ENCODE data around the gene PRKG1.
A peak's percentile ranks its signal among the peaks of the same experiment; 100 is the strongest.

Gene PRKG1

DNA sequence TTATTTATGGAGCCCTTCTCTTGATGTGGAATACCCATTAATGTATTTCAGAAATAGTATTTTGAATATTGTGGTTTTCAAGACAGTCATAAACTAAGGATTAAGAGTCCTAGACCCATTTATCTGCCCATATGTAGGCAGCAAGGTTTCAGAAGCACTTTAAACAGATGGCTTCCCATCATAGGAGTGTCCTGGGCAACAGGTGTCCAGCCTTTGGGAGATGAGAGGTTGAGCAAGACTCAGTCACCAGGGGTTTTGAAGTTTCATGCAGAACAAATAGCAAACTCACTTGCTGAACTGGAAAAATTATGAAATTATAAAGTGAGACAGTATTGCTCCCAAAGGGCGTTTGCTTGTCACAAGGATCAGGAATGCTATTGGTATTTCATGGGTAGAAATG, 818.0 kb downstream of the PRKG1 start:
- DNase-seq (ENCODE audit: low spot score in 2 of 2), result no peak
- Histone ChIP-seq H3K36me3 (replicated peaks) (no peaks in the 10 kb centered on the region), H3K9me3 (no peaks in the 10 kb centered on the region), H3K4me1 (no peaks in the 10 kb centered on the region), H3K4me3 (no peak overlapping the region), H3K27me3 (ENCODE audit: low read depth) (no peaks in the 10 kb centered on the region)
- in situ Hi-C loops (cut with MboI; ENCODE audit: low sequenced_read_pairs), result no loop called here

DNA sequence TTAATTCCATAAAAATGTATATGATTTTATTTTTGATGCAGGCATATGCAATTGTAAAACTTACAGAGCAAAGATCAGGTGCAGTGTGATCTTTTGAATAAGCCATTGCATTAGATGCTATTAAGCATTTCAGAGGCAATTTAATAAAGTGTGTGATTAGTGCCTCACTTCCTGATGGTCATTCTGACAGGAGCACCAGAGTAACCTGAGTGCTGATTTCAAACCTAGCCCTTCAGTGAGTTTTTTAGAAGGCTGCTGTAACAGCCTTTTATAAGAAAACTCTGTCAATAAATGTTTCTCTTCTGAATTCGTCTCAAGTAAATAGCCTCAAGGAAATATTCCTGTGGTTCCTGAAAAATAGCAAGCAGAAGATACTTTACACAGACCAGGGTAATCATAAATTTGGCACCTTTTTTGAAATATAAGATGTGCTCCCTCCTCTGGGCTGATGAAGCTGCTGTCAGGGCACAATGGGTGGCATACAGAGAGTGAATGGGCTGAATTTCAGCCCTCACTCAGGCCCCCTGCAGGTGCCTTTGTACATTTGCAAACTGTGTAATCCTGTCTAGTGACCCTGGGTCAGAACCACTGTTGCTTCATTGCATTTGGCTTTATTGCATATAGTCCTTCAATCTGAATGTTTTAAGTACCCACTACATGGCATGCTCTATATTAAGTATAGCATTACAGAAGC, 818.8 kb downstream of the PRKG1 start:
- peak in 1 of 2 experiments; percentile 8 for DNase-seq (ENCODE audit: low spot score in 2 of 2)
- Histone ChIP-seq H3K4me1 (no peaks in the 10 kb centered on the region), H3K4me3 (no peak overlapping the region), H3K9me3 (no peaks in the 10 kb centered on the region), H3K27me3 (ENCODE audit: low read depth) (no peaks in the 10 kb centered on the region), H3K36me3 (replicated peaks) (no peaks in the 10 kb centered on the region)
- in situ Hi-C loops (cut with MboI; ENCODE audit: low sequenced_read_pairs), result no loop called here

DNA sequence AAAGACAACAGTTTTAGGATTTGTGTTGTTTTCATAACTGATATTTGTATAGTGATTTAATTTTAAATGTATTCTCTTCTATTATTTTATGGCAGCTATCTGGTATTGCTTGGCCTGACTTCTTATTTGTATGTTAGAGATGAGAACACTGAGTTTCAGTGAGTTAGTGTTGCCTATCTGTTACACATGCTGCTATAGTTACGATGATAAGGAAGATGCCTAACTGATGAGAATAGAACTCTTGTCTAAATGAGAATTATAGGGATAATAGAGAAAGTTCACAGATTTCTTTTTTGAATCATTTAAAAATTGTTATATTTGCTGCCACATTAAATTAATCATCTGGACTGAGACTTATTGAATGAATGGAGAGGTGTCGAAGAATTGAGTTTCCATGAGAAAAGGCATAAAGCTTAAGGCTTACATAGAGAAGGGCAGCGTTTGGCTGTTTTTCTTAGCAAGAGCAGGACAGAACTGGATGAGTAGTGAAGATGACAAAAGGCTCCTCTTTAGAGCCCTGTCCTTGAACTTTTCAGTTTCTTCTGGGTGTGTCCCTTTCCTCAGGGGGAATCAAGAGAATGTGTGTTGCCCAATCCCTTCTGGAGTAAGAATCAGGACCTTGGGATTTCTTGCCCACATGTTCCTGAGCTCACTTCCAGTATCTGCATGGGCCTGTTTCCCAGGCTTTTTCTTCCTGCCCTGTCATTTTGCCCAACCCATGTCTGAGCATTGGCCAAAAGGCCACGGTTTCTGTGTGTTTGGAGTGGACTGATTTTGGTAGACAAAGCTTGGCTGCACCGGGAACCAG, 820.7 kb downstream of the PRKG1 start:
- no peaks in the 10 kb centered on the region for H3K27me3 ChIP-seq (ENCODE audit: low read depth)
- in situ Hi-C loops (cut with MboI; ENCODE audit: low sequenced_read_pairs), result no loop called here
- H3K4me3 ChIP-seq, result no peak overlapping the region
- no peaks in the 10 kb centered on the region for H3K36me3 ChIP-seq (replicated peaks)
- no peak for DNase-seq (ENCODE audit: low spot score in 2 of 2)
- no peaks in the 10 kb centered on the region for H3K4me1 ChIP-seq
- no peaks in the 10 kb centered on the region for H3K9me3 ChIP-seq

DNA sequence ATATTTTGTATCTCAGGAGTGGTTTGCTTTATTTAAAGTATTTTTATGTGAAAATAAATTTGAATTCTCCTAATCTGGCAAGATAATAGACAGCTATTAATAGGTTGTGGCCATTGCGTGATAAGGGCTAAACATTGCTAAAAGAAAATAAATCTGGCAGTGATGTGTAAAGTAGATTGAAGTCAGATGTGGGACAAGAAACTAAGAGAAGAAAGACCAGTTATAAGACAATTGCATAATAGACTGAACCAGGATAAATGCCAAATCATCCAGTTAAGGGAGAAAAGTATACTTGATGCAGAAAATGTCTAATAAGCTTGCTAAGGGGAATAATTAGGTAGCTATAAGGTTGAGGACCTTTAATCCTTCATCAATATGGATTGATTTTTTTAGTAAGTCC, 822.6 kb downstream of the PRKG1 start:
- no peaks in the 10 kb centered on the region for H3K36me3 ChIP-seq (replicated peaks)
- no peaks in the 10 kb centered on the region for H3K27me3 ChIP-seq (ENCODE audit: low read depth)
- H3K4me1 ChIP-seq, result no peaks in the 10 kb centered on the region
- in situ Hi-C loops (cut with MboI; ENCODE audit: low sequenced_read_pairs), result no loop called here
- no peak for DNase-seq (ENCODE audit: low spot score in 2 of 2)
- no peak overlapping the region for H3K4me3 ChIP-seq
- no peaks in the 10 kb centered on the region for H3K9me3 ChIP-seq

- H3K27me3 ChIP-seq (ENCODE audit: low read depth), result no peaks in the 10 kb centered on the region
- H3K4me1 ChIP-seq, result no peaks in the 10 kb centered on the region
- no peaks in the 10 kb centered on the region for H3K36me3 ChIP-seq (replicated peaks)
- no peak for DNase-seq (ENCODE audit: low spot score in 2 of 2)
- H3K4me3 ChIP-seq, result no peak overlapping the region
- in situ Hi-C loops (cut with MboI; ENCODE audit: low sequenced_read_pairs), result no loop called here
- H3K9me3 ChIP-seq, result no peaks in the 10 kb centered on the region
Observed at GRCh38 chr10:51897560-51897959, 823.3 kb downstream of the PRKG1 start.

DNA sequence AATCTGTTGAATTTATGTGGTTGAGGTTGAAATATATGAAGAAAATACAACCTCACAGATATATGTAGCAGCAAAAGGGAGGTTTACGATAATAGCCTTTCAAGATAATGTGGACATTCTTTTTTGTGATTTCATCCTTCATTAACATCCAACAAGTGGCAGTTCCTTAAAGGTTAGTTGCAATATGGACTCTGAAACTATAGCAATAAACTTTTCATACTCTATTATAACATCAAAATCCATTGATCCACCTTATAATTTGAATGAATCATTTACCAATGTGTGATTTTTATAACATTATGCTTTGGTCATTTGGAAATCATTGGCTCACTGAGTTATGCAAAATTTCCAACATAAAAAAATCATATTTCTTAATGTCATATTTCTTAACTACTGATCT, 825.9 kb downstream of the PRKG1 start:
- H3K4me3 ChIP-seq, result no peak overlapping the region
- no peaks in the 10 kb centered on the region for H3K27me3 ChIP-seq (ENCODE audit: low read depth)
- DNase-seq (ENCODE audit: low spot score in 2 of 2), result no peak
- no peaks in the 10 kb centered on the region for H3K9me3 ChIP-seq
- H3K36me3 ChIP-seq (replicated peaks), result no peaks in the 10 kb centered on the region
- no peaks in the 10 kb centered on the region for H3K4me1 ChIP-seq
- in situ Hi-C loops (cut with MboI; ENCODE audit: low sequenced_read_pairs), result no loop called here

GRCh38 chr10:51903675-51904074, 829.4 kb downstream of the PRKG1 start:
- Histone ChIP-seq H3K36me3 (replicated peaks) (no peaks in the 10 kb centered on the region), H3K9me3 (no peaks in the 10 kb centered on the region), H3K4me3 (no peak overlapping the region), H3K27me3 (ENCODE audit: low read depth) (no peaks in the 10 kb centered on the region), H3K4me1 (no peaks in the 10 kb centered on the region)
- in situ Hi-C loops (cut with MboI; ENCODE audit: low sequenced_read_pairs), result no loop called here
- DNase-seq (ENCODE audit: low spot score in 2 of 2), result no peak

- in situ Hi-C loops (cut with MboI; ENCODE audit: low sequenced_read_pairs), result no loop called here
- H3K4me1 ChIP-seq, result no peaks in the 10 kb centered on the region
- DNase-seq (ENCODE audit: low spot score in 2 of 2), result no peak
- no peak overlapping the region for H3K4me3 ChIP-seq
- no peaks in the 10 kb centered on the region for H3K9me3 ChIP-seq
- no peaks in the 10 kb centered on the region for H3K27me3 ChIP-seq (ENCODE audit: low read depth)
- H3K36me3 ChIP-seq (replicated peaks), result no peaks in the 10 kb centered on the region
Observed at GRCh38 chr10:51905032-51905431, 830.7 kb downstream of the PRKG1 start.

GRCh38 chr10:51907361-51907760, 833.1 kb downstream of the PRKG1 start:
- no peaks in the 10 kb centered on the region for H3K4me1 ChIP-seq

DNA sequence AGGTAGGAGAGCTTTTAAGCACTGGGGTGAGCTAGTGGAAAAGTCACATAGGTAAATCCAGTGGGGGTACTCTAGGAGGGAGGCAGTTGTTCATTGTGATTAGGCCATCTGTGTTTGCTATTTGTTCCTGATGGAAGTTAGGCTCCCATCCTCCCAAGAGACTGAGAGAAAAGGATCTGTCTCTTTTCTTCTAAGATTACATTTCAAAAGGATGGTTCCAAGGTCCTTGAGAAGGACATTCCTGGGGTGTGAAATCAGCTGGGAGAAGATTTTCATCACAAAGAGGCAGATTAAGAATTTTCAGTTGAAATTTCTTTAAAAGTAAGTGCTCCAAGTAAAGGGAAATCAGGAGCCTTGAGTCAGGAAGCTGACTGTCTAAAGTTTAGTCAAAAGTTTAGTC, 835.9 kb downstream of the PRKG1 start:
- H3K4me1 ChIP-seq, result no peaks in the 10 kb centered on the region
- no peak for DNase-seq (ENCODE audit: low spot score in 2 of 2)
- H3K27me3 ChIP-seq (ENCODE audit: low read depth), result no peaks in the 10 kb centered on the region
- no peaks in the 10 kb centered on the region for H3K36me3 ChIP-seq (replicated peaks)
- H3K9me3 ChIP-seq, result no peaks in the 10 kb centered on the region
- H3K4me3 ChIP-seq, result no peak overlapping the region
- in situ Hi-C loops (cut with MboI; ENCODE audit: low sequenced_read_pairs), result no loop called here

More at GRCh38 chr10:51907361-51907760, 833.1 kb downstream of the PRKG1 start:
- Histone ChIP-seq H3K27me3 (ENCODE audit: low read depth) (no peaks in the 10 kb centered on the region), H3K36me3 (replicated peaks) (no peaks in the 10 kb centered on the region), H3K4me3 (no peak overlapping the region), H3K9me3 (no peaks in the 10 kb centered on the region)
- in situ Hi-C loops (cut with MboI; ENCODE audit: low sequenced_read_pairs), result no loop called here
- DNase-seq (ENCODE audit: low spot score in 2 of 2), result no peak

DNA sequence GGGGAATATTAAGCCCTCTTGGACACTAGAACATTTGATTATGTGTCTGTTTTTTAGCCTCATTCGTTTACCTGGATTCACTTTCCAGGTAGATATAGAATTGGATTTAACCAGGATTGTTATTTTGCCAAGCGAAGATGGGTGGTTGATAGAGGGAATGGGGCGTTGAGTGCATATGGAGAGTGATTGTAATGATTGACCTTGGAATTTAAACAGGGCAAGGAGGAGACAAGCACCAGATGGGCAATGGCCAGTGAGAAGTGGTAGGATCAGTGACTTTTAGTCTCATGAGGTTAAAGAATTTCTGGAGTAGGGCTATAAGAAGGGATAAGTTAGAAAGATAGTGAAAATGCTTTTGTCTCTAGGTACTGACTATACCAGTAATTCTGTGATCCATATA, 836.3 kb downstream of the PRKG1 start:
- Histone ChIP-seq H3K4me1 (no peaks in the 10 kb centered on the region), H3K36me3 (replicated peaks) (no peaks in the 10 kb centered on the region), H3K9me3 (no peaks in the 10 kb centered on the region), H3K4me3 (no peak overlapping the region), H3K27me3 (ENCODE audit: low read depth) (no peaks in the 10 kb centered on the region)
- in situ Hi-C loops (cut with MboI; ENCODE audit: low sequenced_read_pairs), result no loop called here
- DNase-seq (ENCODE audit: low spot score in 2 of 2), result no peak

GRCh38 chr10:51911723-51912122, 837.4 kb downstream of the PRKG1 start:
- no peaks in the 10 kb centered on the region for H3K9me3 ChIP-seq
- no peak for DNase-seq (ENCODE audit: low spot score in 2 of 2)
- in situ Hi-C loops (cut with MboI; ENCODE audit: low sequenced_read_pairs), result no loop called here
- H3K4me3 ChIP-seq, result no peak overlapping the region
- H3K36me3 ChIP-seq (replicated peaks), result no peaks in the 10 kb centered on the region
- no peaks in the 10 kb centered on the region for H3K4me1 ChIP-seq
- no peaks in the 10 kb centered on the region for H3K27me3 ChIP-seq (ENCODE audit: low read depth)

DNA sequence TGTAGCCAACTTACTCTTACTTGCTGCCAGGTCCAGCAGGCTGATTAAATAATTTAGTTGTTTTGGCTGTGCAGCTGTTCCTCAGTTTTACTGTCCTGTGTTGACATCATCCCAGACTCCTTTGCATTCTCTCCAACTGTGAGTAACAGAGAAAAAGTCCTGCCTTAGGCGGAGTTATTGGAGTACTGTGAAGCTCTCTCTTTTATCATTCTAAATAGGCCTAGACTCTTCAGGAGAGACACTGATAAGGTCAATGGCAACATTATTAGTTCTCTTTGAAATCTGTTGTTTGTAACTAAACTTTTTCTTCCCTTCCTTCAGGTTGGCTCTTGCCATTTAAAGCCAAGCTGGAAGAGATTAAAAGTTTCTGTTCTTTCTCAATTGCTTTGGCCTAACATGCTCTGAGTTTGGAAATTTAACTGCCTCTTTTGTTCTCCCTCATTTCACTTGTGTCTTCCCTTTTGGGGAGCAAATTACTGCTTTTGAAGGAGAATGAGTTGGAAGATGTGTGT, 840.8 kb downstream of the PRKG1 start:
- Histone ChIP-seq H3K27me3 (ENCODE audit: low read depth) (no peaks in the 10 kb centered on the region), H3K9me3 (no peaks in the 10 kb centered on the region), H3K4me1 (no peaks in the 10 kb centered on the region), H3K36me3 (replicated peaks) (no peaks in the 10 kb centered on the region), H3K4me3 (no peak overlapping the region)
- in situ Hi-C loops (cut with MboI; ENCODE audit: low sequenced_read_pairs), result no loop called here
- DNase-seq (ENCODE audit: low spot score in 2 of 2), result no peak

GRCh38 chr10:51918440-51918839, 844.2 kb downstream of the PRKG1 start:
- H3K4me3 ChIP-seq, result no peak overlapping the region
- H3K36me3 ChIP-seq (replicated peaks), result no peaks in the 10 kb centered on the region
- no peaks in the 10 kb centered on the region for H3K27me3 ChIP-seq (ENCODE audit: low read depth)
- no peak for DNase-seq (ENCODE audit: low spot score in 2 of 2)
- no peaks in the 10 kb centered on the region for H3K9me3 ChIP-seq
- H3K4me1 ChIP-seq, result no peaks in the 10 kb centered on the region
- in situ Hi-C loops (cut with MboI; ENCODE audit: low sequenced_read_pairs), result no loop called here

Data from HAP-1 (cell line).